ENCODE measurements around the gene KCNK6. TPM values are rescaled to one million over a fixed set of nuclear protein-coding genes. Genes with fewer than 3 reads are reported as not detected.

KCNK6 gene

GRCh38 chr19:38378866-38379265 is 59.2 kb downstream of the KCNK6 start:
- Histone ChIP-seq H3K23ac (ENCODE audit: low read depth, low read length, poor library complexity) (no peak overlapping the region), H2BK12ac (ENCODE audit: low read length) (no peak overlapping the region), H3K4me3 (ENCODE audit: low read length in 2 of 2) (no peak overlapping the region), H3K36me3 (replicated peaks in 1 of 2; ENCODE audit: control insufficient read depth in 2 of 2, insufficient read depth in 2 of 2, low read length in 2 of 2) (peaks cover 38 to 70% of the 10 kb centered on the region in 2 donors), H3K9me3 (replicated peaks in 1 of 2; ENCODE audit: control insufficient read depth in 2 of 2, insufficient read depth in 1 of 2, low read depth in 1 of 2, low read length in 2 of 2) (no peaks in the 10 kb centered on the region), H3K27me3 (ENCODE audit: control insufficient read depth in 3 of 3, insufficient read depth in 3 of 3, low read depth in 1 of 3, low read length in 3 of 3) (no peaks in the 10 kb centered on the region), H2BK15ac (ENCODE audit: low read length) (no peak overlapping the region), H3K4ac (ENCODE audit: low read length) (no peak overlapping the region), H2AFZ (ENCODE audit: low read length) (no peak overlapping the region), H3K18ac (ENCODE audit: low read length) (no peak overlapping the region), H4K8ac (ENCODE audit: low read depth, low read length) (no peak overlapping the region), H3K4me2 (ENCODE audit: insufficient read depth, low read length, poor library complexity, severe bottlenecking) (no peak overlapping the region), H2AK5ac (ENCODE audit: low read depth, low read length) (no peak overlapping the region), H3K4me1 (ENCODE audit: control insufficient read depth in 2 of 2, insufficient read depth in 1 of 2, low read depth in 1 of 2, low read length in 2 of 2) (peaks cover 8 to 9% of the 10 kb centered on the region in 2 donors), H4K91ac (ENCODE audit: low read depth, low read length, poor library complexity) (no peak overlapping the region), H2BK120ac (ENCODE audit: low read depth, low read length) (no peak overlapping the region), H2BK5ac (ENCODE audit: low read length) (no peak overlapping the region), H3K79me1 (ENCODE audit: low read depth, low read length) (peaks cover 10% of the 10 kb centered on the region), H3K27ac (replicated peaks; ENCODE audit: low read length) (no peak overlapping the region), H3K9ac (ENCODE audit: low read depth, low read length, poor library complexity) (no peak overlapping the region), H3K14ac (ENCODE audit: low read length) (no peak overlapping the region)
- DNase-seq (ENCODE audit: low spot score), result no peak
- no CpG with 5 or more reads among the region's 10 CpGs for WGBS, 2 donors (ENCODE audit: extremely low coverage in 2 of 2, insufficient read length in 2 of 2, insufficient replicate concordance in 1 of 2)

GRCh38 chr19:38381138-38381537 is 61.5 kb downstream of the KCNK6 start:
- Histone ChIP-seq H3K4me3 (ENCODE audit: low read length in 2 of 2) (no peak overlapping the region), H3K9ac (ENCODE audit: low read depth, low read length, poor library complexity) (no peak overlapping the region), H3K18ac (ENCODE audit: low read length) (no peak overlapping the region), H3K27me3 (ENCODE audit: control insufficient read depth in 3 of 3, insufficient read depth in 3 of 3, low read depth in 1 of 3, low read length in 3 of 3) (no peaks in the 10 kb centered on the region), H4K8ac (ENCODE audit: low read depth, low read length) (no peak overlapping the region), H2BK5ac (ENCODE audit: low read length) (no peak overlapping the region), H2AK5ac (ENCODE audit: low read depth, low read length) (no peak overlapping the region), H2BK12ac (ENCODE audit: low read length) (no peak overlapping the region), H4K91ac (ENCODE audit: low read depth, low read length, poor library complexity) (no peak overlapping the region), H3K79me1 (ENCODE audit: low read depth, low read length) (peaks cover 2% of the 10 kb centered on the region), H3K27ac (replicated peaks; ENCODE audit: low read length) (no peak overlapping the region), H3K9me3 (replicated peaks in 1 of 2; ENCODE audit: control insufficient read depth in 2 of 2, insufficient read depth in 1 of 2, low read depth in 1 of 2, low read length in 2 of 2) (no peaks in the 10 kb centered on the region), H3K36me3 (replicated peaks in 1 of 2; ENCODE audit: control insufficient read depth in 2 of 2, insufficient read depth in 2 of 2, low read length in 2 of 2) (peaks cover 38 to 87% of the 10 kb centered on the region in 2 donors), H3K23ac (ENCODE audit: low read depth, low read length, poor library complexity) (no peak overlapping the region), H2BK15ac (ENCODE audit: low read length) (no peak overlapping the region), H3K4me2 (ENCODE audit: insufficient read depth, low read length, poor library complexity, severe bottlenecking) (no peak overlapping the region), H2BK120ac (ENCODE audit: low read depth, low read length) (no peak overlapping the region), H3K4ac (ENCODE audit: low read length) (no peak overlapping the region), H3K4me1 (ENCODE audit: control insufficient read depth in 2 of 2, insufficient read depth in 1 of 2, low read depth in 1 of 2, low read length in 2 of 2) (peaks cover under 1% of the 10 kb centered on the region in 2 donors), H3K14ac (ENCODE audit: low read length) (no peak overlapping the region), H2AFZ (ENCODE audit: low read length) (no peak overlapping the region)
- DNase-seq (ENCODE audit: low spot score), result no peak
- no CpG with 5 or more reads among the region's 9 CpGs for WGBS, 2 donors (ENCODE audit: extremely low coverage in 2 of 2, insufficient read length in 2 of 2, insufficient replicate concordance in 1 of 2)

Small RNAs within 50 kb of the gene (small RNA-seq; reads per million reads assigned to genes)
- not detected for gene RF00019 (ENCODE audit: insufficient read depth)
